Activated CD4-positive, alpha-beta T cell treated with anti-CD3 and anti-CD28 coated beads for 36 hours (primary cell): Measurements from ENCODE around the gene AVP. TPM values are rescaled to one million over a fixed set of nuclear protein-coding genes. Genes with fewer than 3 reads are reported as not detected.
"Not testable (repeated sequence)": the region's sequence is repeated elsewhere in the genome, so short reads cannot be mapped to it uniquely, and the experiment has no call there.

Experiments
- ATAC-seq: fragments of 200-7000 bp; cut with Tn5 transposase; one replicate; pipeline ENCODE4 v1.10.0; 2021; ENCODE audit warnings: mild to moderate bottlenecking, moderate library complexity
- CTCF ChIA-PET: fragments of 350-600 bp; sonication (Branson Sonifier 250); formaldehyde crosslinking; loops from one replicate; lab custom pipeline; 2021; ENCODE audit warnings: antibody characterized with exemption; lab: Charles Lee
- POLR2A ChIA-PET: fragments of 350-600 bp; sonication (Branson Sonifier 250); formaldehyde crosslinking; loops from one replicate; lab custom pipeline; 2021; ENCODE audit warnings: antibody characterized with exemption, inconsistent platforms; lab: Charles Lee
- DNase-seq: peaks from one replicate; pipeline ENCODE4 v3.0.0-alpha.2; 2020
- H3K27ac Mint-ChIP-seq: one replicate; pipeline ENCODE4 v1.8.0; 2021; ENCODE audit warnings: mixed read lengths
- H3K27me3 Mint-ChIP-seq: one replicate; pipeline ENCODE4 v1.8.0; 2021; ENCODE audit warnings: mixed read lengths
- H3K36me3 Mint-ChIP-seq: one replicate; pipeline ENCODE4 v1.8.0; 2021; ENCODE audit warnings: low read depth, mixed read lengths
- H3K4me1 Mint-ChIP-seq: one replicate; pipeline ENCODE4 v1.8.0; 2021; ENCODE audit warnings: mixed read lengths
- H3K4me3 Mint-ChIP-seq: one replicate; pipeline ENCODE4 v1.8.0; 2021; ENCODE audit warnings: mild to moderate bottlenecking, moderate library complexity, mixed read lengths
- H3K9me3 Mint-ChIP-seq: one replicate; pipeline ENCODE4 v1.8.0; 2021; ENCODE audit warnings: low read depth, mixed read lengths
- intact Hi-C, 2 experiments: fragments of 100-400 bp; cut with DNase I in 1 of 2; cut with micrococcal nuclease in 1 of 2; formaldehyde crosslinking; loops; one replicate each; pipeline versions ENCODE4 v1.14.2 to v1.15.1; 2022 to 2024; cut with DNase I, micrococcal nuclease
- total RNA-seq, 2 experiments: library from RNA; stranded (reverse); gene quantifications; one replicate each; pipeline ENCODE4 v1.2.3, GENCODE V29; 2021

AVP gene
- total RNA-seq, 2 experiments from 2014 or later, result not detected

- ChIA-PET CTCF (interaction anchor here (1.0 kb wide), 1 partner anchor 44 kb away, joined by 3 read pairs; no protein-coding TSS in a partner anchor), POLR2A (no interaction called here)
- no peaks in the 10 kb centered on the region for H3K9me3 Mint-ChIP-seq
- H3K4me3 Mint-ChIP-seq, result peak overlapping the region; percentile 61
- ATAC-seq (no peak), DNase-seq (no peak)
- H3K36me3 Mint-ChIP-seq, result no peaks in the 10 kb centered on the region
- no peaks in the 10 kb centered on the region for H3K27me3 Mint-ChIP-seq
- H3K27ac Mint-ChIP-seq, result peak overlapping the region; percentile 61
- intact Hi-C loops, result loop anchor here in 1 of 2 experiments (5.0 kb wide), 1 partner anchor 87 kb away; the partner anchor contains the start of genes FASTKD5 and UBOX5
- peaks cover 24% of the 10 kb centered on the region for H3K4me1 Mint-ChIP-seq
Measured at GRCh38 chr20:3070725-3071124, 13.8 kb downstream of the AVP start.

- ChIA-PET POLR2A (no interaction called here), CTCF (interaction anchor here (0.6 to 1.4 kb wide), 3 partner anchors 8 to 27 kb away, joined by 3 to 5 read pairs (median 5); no protein-coding TSS in a partner anchor)
- peak; percentile 46 for ATAC-seq
- intact Hi-C loops, result no loop called here
- DNase-seq, result peak; percentile 68
- Mint-ChIP-seq H3K27ac (no peak overlapping the region), H3K36me3 (no peaks in the 10 kb centered on the region), H3K27me3 (no peaks in the 10 kb centered on the region), H3K4me3 (no peak overlapping the region), H3K4me1 (peaks cover 25% of the 10 kb centered on the region), H3K9me3 (no peaks in the 10 kb centered on the region)
Measured at GRCh38 chr20:3068986-3069900, 15.3 kb downstream of the AVP start.

- Mint-ChIP-seq H3K27me3 (no peaks in the 10 kb centered on the region), H3K9me3 (no peaks in the 10 kb centered on the region), H3K27ac (no peak overlapping the region), H3K4me3 (no peak overlapping the region), H3K4me1 (peaks cover 26% of the 10 kb centered on the region), H3K36me3 (no peaks in the 10 kb centered on the region)
- DNase-seq (no peak), ATAC-seq (no peak)
- CTCF ChIA-PET, result interaction anchor here (1.0 to 1.4 kb wide), 2 partner anchors 9 to 15 kb away, joined by 4 to 5 read pairs; no protein-coding TSS in a partner anchor
- intact Hi-C loops, result no loop called here
- POLR2A ChIA-PET, result no interaction called here
Measured at GRCh38 chr20:3068075-3068474, 16.4 kb downstream of the AVP start.

- DNase-seq (no peak), ATAC-seq (no peak)
- POLR2A ChIA-PET, result interaction anchor here (0.6 kb wide), 1 partner anchor 55 kb away, joined by 4 read pairs; no protein-coding TSS in a partner anchor
- Mint-ChIP-seq H3K4me3 (no peak overlapping the region), H3K27me3 (no peaks in the 10 kb centered on the region), H3K36me3 (no peaks in the 10 kb centered on the region), H3K4me1 (peaks cover 21% of the 10 kb centered on the region), H3K9me3 (no peaks in the 10 kb centered on the region), H3K27ac (no peak overlapping the region)
- CTCF ChIA-PET, result interaction anchor here (1.0 to 1.4 kb wide), 2 partner anchors 10 to 14 kb away, joined by 4 to 5 read pairs; no protein-coding TSS in a partner anchor
- intact Hi-C loops, result no loop called here
Measured at GRCh38 chr20:3067139-3068014, 17.1 kb downstream of the AVP start.

GRCh38 chr20:3064119-3064518 lies 20.4 kb downstream of the AVP start:
- POLR2A ChIA-PET, H3K27me3 Mint-ChIP-seq, DNase-seq, ATAC-seq, H3K36me3 Mint-ChIP-seq, H3K4me3 Mint-ChIP-seq, H3K9me3 Mint-ChIP-seq, intact Hi-C loops, H3K27ac Mint-ChIP-seq: not testable (repeated sequence)
- CTCF ChIA-PET, result interaction anchor here (0.6 kb wide), 1 partner anchor 829 kb away, joined by 3 read pairs; no protein-coding TSS in a partner anchor
- peaks cover 16% of the 10 kb centered on the region for H3K4me1 Mint-ChIP-seq

- Mint-ChIP-seq H3K36me3 (peaks cover 2% of the 10 kb centered on the region), H3K27me3 (no peaks in the 10 kb centered on the region), H3K4me1 (peaks cover 10% of the 10 kb centered on the region), H3K9me3 (no peaks in the 10 kb centered on the region), H3K27ac (no peak overlapping the region), H3K4me3 (no peak overlapping the region)
- no peak for ATAC-seq
- POLR2A ChIA-PET, result no interaction called here
- intact Hi-C loops, result no loop called here
- DNase-seq, result no peak
- CTCF ChIA-PET, result no interaction called here
Measured at GRCh38 chr20:3059489-3059888, 25.0 kb downstream of the AVP start.

- CTCF ChIA-PET, result interaction anchor here (0.9 to 2.6 kb wide), 3 partner anchors 11 to 26 kb away, joined by 3 to 16 read pairs (median 3); no protein-coding TSS in a partner anchor
- Mint-ChIP-seq H3K27me3 (no peaks in the 10 kb centered on the region), H3K4me3 (no peak overlapping the region), H3K27ac (peak overlapping the region; percentile 51), H3K9me3 (no peaks in the 10 kb centered on the region), H3K36me3 (peaks cover 38% of the 10 kb centered on the region), H3K4me1 (peaks cover 22% of the 10 kb centered on the region)
- POLR2A ChIA-PET, result interaction anchor here (0.6 to 0.7 kb wide), 3 partner anchors 119 to 279 kb away, joined by 4 read pairs; no protein-coding TSS in a partner anchor
- ATAC-seq, result peak; percentile 37
- DNase-seq, result peak; percentile 28
- intact Hi-C loops, result no loop called here
Measured at GRCh38 chr20:3051385-3052019, 33.0 kb downstream of the AVP start.

GRCh38 chr20:3047486-3048419 lies 36.8 kb downstream of the AVP start:
- ChIA-PET POLR2A (interaction anchor here (0.5 kb wide), 1 partner anchor 64 kb away, joined by 3 read pairs; no protein-coding TSS in a partner anchor), CTCF (interaction anchor here (0.6 kb wide), 1 partner anchor 69 kb away, joined by 3 read pairs; no protein-coding TSS in a partner anchor)
- H3K9me3 Mint-ChIP-seq, result no peaks in the 10 kb centered on the region
- H3K27ac Mint-ChIP-seq, result peak overlapping the region; percentile 88
- no peak for ATAC-seq
- H3K4me1 Mint-ChIP-seq, result peaks cover 27% of the 10 kb centered on the region
- intact Hi-C loops, result loop anchor here (2.0 to 5.0 kb wide), 6 partner anchors 35 to 425 kb away; partner anchors contain the start of genes ATRN (in 1 of the 2), DDRGK1 (in 1 of the 2), DNAAF9 (in 1 of the 2) and FASTKD5 (in 1 of the 2)
- DNase-seq, result no peak
- H3K27me3 Mint-ChIP-seq, result no peaks in the 10 kb centered on the region
- peak overlapping the region; percentile 89 for H3K4me3 Mint-ChIP-seq
- H3K36me3 Mint-ChIP-seq, result peaks cover 41% of the 10 kb centered on the region

- CTCF ChIA-PET, result no interaction called here
- peaks cover 41% of the 10 kb centered on the region for H3K36me3 Mint-ChIP-seq
- no peaks in the 10 kb centered on the region for H3K9me3 Mint-ChIP-seq
- ATAC-seq, result no peak
- POLR2A ChIA-PET, result no interaction called here
- intact Hi-C loops, result loop anchor here (1.0 to 5.0 kb wide), 8 partner anchors 35 to 425 kb away; partner anchors contain the start of genes DDRGK1 (in 2 of the 2), FASTKD5 (in 2 of the 2), UBOX5 (in 2 of the 2) and ATRN (in 1 of the 2)
- H3K4me3 Mint-ChIP-seq, result peak overlapping the region; percentile 89
- H3K27me3 Mint-ChIP-seq, result no peaks in the 10 kb centered on the region
- H3K4me1 Mint-ChIP-seq, result peaks cover 27% of the 10 kb centered on the region
- peak overlapping the region; percentile 88 for H3K27ac Mint-ChIP-seq
- DNase-seq, result no peak
Measured at GRCh38 chr20:3046677-3047462, 37.7 kb downstream of the AVP start.
